Lower leg skin (tissue), 3 donors: Measurements from ENCODE around the gene MCAT.

Source experiments
- CTCF ChIP-seq, 3 donors: fragments of 450-650 bp; IDR thresholded peaks; one replicate each; pipeline ENCODE4 v1.5.1; 2016; ENCODE audit warnings: antibody characterized with exemption in 3 of 3, mild to moderate bottlenecking in 3 of 3, moderate library complexity in 2 of 3
- POLR2A ChIP-seq, 2 donors: fragments of 450-650 bp; IDR thresholded peaks; one replicate each; pipeline ENCODE4 v1.6.1; 2016 to 2017; ENCODE audit warnings: antibody characterized with exemption in 2 of 2, mild to moderate bottlenecking in 1 of 2, moderate library complexity in 1 of 2

DNA sequence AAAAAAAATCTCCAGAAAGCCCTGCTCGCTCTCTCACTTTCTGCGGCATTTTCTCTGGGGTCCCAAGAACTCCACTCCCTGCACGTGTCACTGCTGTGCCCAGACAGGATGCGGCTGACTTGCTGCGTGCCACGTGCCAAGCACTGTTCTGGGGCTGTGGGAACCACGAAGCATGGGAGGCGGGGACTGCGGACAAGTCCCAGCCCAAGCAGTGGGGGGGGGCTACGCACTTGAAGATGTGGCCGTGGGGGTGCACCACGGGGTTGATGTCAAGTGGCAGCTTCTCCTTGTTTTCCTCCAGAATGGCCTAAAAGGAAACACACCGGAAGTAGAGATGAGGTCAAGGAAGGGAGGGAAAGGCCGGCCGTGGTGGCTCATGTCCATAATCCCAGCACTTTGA is 32.9 kb upstream of the MCAT start:
- TF ChIP-seq POLR2A (IDR thresholded peaks at IDR 0.05) (no peak), CTCF (IDR thresholded peaks at IDR 0.05) (no peak)
